H1 (cell line): ENCODE results near the gene AHRR. TPM values are rescaled to one million over a fixed set of nuclear protein-coding genes. Genes with fewer than 3 reads are reported as not detected.

Source experiments
- BACH1 ChIP-seq: IDR thresholded peaks from 2 replicates; pipeline ENCODE4 v1.6.1; 2012; ENCODE audit warnings: low read length, improper control_type of control experiment
- SP1 ChIP-seq: IDR thresholded peaks from 2 replicates; pipeline ENCODE4 v1.6.1; 2011; ENCODE audit warnings: low read depth, low read length
- polyA plus RNA-seq, 7 experiments: library from polyadenylated mRNA; depleted of rRNA in 3 of 7; stranded (reverse) in 5 of 7; unstranded in 2 of 7; fragments of >200 nt in 5 of 7; fragments of 200-250 nt in 2 of 7; gene quantifications; 1 replicate in 5 of 7; 2 replicates in 1 of 7; 4 replicates in 1 of 7; pipeline versions ENCODE4 v1.2.1 to v1.2.3, GENCODE V29; 2011 to 2013; ENCODE audit warnings: missing spikeins in 2 of 7, mixed read lengths in 2 of 7
- total RNA-seq: library from RNA; stranded (reverse); fragmentation: NEBNext Ultra II Directional; extraction: Animal tissue kit (Norgen Biotek cat#: 25700); gene quantifications from 2 replicates; pipeline ENCODE4 v1.2.1, GENCODE V29; 2021

Gene AHRR
- total and polyA plus RNA-seq, 2 of the 8 experiments (the other 6 are each of a cell fraction or from before 2014, with no cell fraction given), result 0.41 to 0.80 TPM

DNA sequence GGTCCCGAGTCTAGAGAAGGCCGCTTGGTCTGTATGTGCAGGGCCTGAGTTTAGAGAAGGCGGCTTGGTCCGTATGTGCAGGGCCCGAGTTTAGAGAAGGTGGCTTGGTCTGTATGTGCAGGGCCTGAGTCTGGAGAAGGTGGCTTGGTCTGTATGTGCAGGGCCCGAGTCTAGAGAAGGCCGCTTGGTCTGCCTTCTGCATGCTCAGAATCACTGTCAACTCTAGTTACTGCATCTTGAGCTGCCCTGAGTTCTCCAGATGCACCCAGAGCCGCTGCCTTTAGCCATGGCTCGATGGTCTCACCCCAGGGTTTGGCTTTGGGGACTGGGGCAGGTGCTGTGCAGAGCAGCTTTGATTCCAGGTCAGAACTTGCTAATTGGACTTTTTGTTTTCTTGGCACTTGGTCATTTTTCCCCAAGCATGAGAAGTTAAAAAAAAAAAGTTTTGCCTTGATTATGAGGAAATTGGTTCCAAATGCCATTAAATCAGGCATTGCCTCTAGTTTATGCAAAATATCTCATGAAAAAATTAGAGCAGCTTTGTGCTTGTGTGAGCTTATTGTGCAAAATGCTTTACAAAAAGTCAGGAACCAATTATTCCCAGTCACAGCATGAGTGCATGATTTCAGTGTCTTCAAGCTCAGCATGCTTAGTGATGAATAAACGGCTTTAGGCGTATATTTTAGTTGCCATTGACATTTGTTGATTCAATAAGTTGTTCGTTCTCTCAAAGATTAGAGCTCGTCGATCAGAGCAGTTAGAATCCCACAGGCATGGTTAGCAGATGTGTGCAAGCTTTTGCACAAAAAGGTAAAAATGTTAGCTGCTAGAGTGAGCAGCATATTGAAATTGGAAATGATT lies 96.0 kb downstream of the AHRR start (continued):
- no peak for TF ChIP-seq SP1
- TF ChIP-seq BACH1, result no peak
